DND-41 (cell line): ENCODE data around the gene C2orf15.
"Not testable (repeated sequence)": the region's sequence is repeated elsewhere in the genome, so short reads cannot be mapped to it uniquely, and the experiment has no call there.

ENCODE experiments used
- ATAC-seq: fragments of 200-7000 bp; cut with Tn5 transposase; 3 replicates; pipeline ENCODE4 v1.9.1; 2021; ENCODE audit warnings: low read depth; ENCODE audit not compliant: insufficient read depth
- DNase-seq: peaks from one replicate; pipeline ENCODE4 v3.0.0-alpha.2; 2020
- H2AFZ ChIP-seq: 2 replicates; pipeline ENCODE4 v1.6.0; 2012; ENCODE audit warnings: low read depth, low read length
- H3K27ac ChIP-seq: 2 replicates; pipeline ENCODE4 v1.5.1; 2012; ENCODE audit warnings: low read length, inconsistent platforms
- H3K27me3 ChIP-seq: fragments of 200-600 bp; sonication (generic); 2 replicates; pipeline ENCODE4 v1.6.0; 2012; ENCODE audit warnings: low read length, mild to moderate bottlenecking, inconsistent platforms; ENCODE audit not compliant: insufficient read depth, poor library complexity
- H3K36me3 ChIP-seq: 2 replicates; pipeline ENCODE4 v1.5.1; 2012; ENCODE audit warnings: low read length, inconsistent platforms; ENCODE audit not compliant: insufficient read depth
- H3K4me1 ChIP-seq: 2 replicates; pipeline ENCODE4 v1.5.1; 2012; ENCODE audit warnings: mild to moderate bottlenecking, low read length; ENCODE audit not compliant: insufficient read depth
- H3K4me2 ChIP-seq: 2 replicates; pipeline ENCODE4 v1.6.0; 2012; ENCODE audit warnings: mild to moderate bottlenecking, moderate library complexity, low read length, inconsistent platforms; ENCODE audit not compliant: insufficient read depth
- H3K4me3 ChIP-seq, 2 experiments: fragments of 200-600 bp in 1 of 2; shearing (Covaris generic) in 1 of 2; 2 replicates each; pipeline ENCODE4 v1.5.1; 2012 to 2016; ENCODE audit warnings: inconsistent platforms in 2 of 2, low read length in 2 of 2, mild to moderate bottlenecking in 2 of 2, low read depth in 1 of 2, moderate library complexity in 1 of 2
- H3K79me2 ChIP-seq: 2 replicates; pipeline ENCODE4 v1.6.0; 2012; ENCODE audit warnings: low read length, inconsistent platforms; ENCODE audit not compliant: insufficient read depth
- H3K9ac ChIP-seq: 2 replicates; pipeline ENCODE4 v1.6.0; 2012; ENCODE audit warnings: low read depth, mild to moderate bottlenecking, inconsistent platforms, low read length, moderate library complexity
- H3K9me3 ChIP-seq: 2 replicates; pipeline ENCODE4 v1.5.1; 2012; ENCODE audit warnings: low read length, moderate library complexity, mild to moderate bottlenecking, inconsistent platforms; ENCODE audit not compliant: insufficient read depth, severe bottlenecking
- H4K20me1 ChIP-seq: 2 replicates; pipeline ENCODE4 v1.6.0; 2012; ENCODE audit warnings: low read length; ENCODE audit not compliant: insufficient read depth
- EZH2 ChIP-seq: IDR thresholded peaks from 3 replicates; pipeline ENCODE4 v1.6.1; 2012; ENCODE audit warnings: borderline replicate concordance, low read depth, mild to moderate bottlenecking, moderate library complexity, low read length, inconsistent platforms; ENCODE audit not compliant: severe bottlenecking
- TF ChIP-seq, protein P1 (sequence below): IDR thresholded peaks from 2 replicates; pipeline ENCODE4 v1.5.1; 2012; ENCODE audit warnings: borderline replicate concordance, low read length, moderate library complexity, mild to moderate bottlenecking; ENCODE audit not compliant: poor library complexity, severe bottlenecking; ENCODE audit errors: extremely low read depth

Gene C2orf15

DNA sequence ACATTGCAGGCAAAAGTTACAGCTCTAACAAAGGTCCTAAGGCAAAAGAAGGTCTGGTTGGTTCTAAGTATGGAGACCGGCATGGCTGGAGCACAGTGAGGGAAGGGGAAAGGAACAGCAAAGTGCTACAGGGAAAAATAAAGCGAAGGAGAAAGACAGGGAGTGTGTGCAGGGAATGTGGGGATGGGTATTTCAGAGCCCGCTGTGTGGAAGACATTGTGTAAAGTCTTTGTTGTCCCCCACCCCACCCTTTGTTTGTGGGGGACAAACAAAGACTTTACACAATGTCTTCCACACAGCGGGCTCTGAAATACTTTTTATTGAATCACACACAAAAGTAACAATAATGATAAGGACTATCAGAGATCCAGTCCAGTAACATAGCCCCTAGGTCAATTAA, 28.9 kb upstream of the C2orf15 start:
- ATAC-seq, result no peak

DNA sequence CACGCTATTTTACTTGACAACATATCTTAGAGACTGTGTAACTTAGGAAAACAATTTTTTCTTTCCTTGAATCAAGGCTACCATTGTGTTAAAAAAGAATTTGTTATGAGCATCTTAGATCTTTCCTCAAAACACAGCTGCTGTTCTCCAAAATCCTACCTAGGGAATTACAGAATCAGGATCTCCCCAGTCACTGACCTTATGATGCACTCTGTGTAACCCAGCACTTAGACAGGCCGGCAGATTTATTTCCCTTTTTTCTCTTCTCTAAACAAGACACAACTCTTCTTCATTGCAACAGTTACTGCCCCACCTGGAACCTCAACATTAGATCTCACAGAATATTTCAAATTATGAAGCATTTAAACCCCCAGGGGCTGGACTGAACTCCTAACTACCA, 13.5 kb upstream of the C2orf15 start:
- Histone ChIP-seq H4K20me1 (no peaks in the 10 kb centered on the region), H3K4me2 (no peak overlapping the region), H3K4me3 (no peak overlapping the region), H2AFZ (no peak overlapping the region), H3K9me3 (no peaks in the 10 kb centered on the region), H3K9ac (no peak overlapping the region), H3K27ac (no peak overlapping the region), H3K27me3 (no peaks in the 10 kb centered on the region), H3K4me1 (no peaks in the 10 kb centered on the region), H3K79me2 (no peaks in the 10 kb centered on the region), H3K36me3 (no peaks in the 10 kb centered on the region)
- TF ChIP-seq, protein P1, sequence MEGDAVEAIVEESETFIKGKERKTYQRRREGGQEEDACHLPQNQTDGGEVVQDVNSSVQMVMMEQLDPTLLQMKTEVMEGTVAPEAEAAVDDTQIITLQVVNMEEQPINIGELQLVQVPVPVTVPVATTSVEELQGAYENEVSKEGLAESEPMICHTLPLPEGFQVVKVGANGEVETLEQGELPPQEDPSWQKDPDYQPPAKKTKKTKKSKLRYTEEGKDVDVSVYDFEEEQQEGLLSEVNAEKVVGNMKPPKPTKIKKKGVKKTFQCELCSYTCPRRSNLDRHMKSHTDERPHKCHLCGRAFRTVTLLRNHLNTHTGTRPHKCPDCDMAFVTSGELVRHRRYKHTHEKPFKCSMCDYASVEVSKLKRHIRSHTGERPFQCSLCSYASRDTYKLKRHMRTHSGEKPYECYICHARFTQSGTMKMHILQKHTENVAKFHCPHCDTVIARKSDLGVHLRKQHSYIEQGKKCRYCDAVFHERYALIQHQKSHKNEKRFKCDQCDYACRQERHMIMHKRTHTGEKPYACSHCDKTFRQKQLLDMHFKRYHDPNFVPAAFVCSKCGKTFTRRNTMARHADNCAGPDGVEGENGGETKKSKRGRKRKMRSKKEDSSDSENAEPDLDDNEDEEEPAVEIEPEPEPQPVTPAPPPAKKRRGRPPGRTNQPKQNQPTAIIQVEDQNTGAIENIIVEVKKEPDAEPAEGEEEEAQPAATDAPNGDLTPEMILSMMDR, result no peak
- no peak for TF ChIP-seq EZH2
- ATAC-seq (no peak), DNase-seq (no peak)

More for the DNA sequence above, 28.9 kb upstream of the C2orf15 start:
- Histone ChIP-seq H3K4me1 (no peaks in the 10 kb centered on the region), H3K9ac (no peak overlapping the region), H3K36me3 (no peaks in the 10 kb centered on the region), H3K4me3 (no peak overlapping the region), H3K79me2 (no peaks in the 10 kb centered on the region), H3K4me2 (no peak overlapping the region), H4K20me1 (no peaks in the 10 kb centered on the region), H3K9me3 (no peaks in the 10 kb centered on the region), H2AFZ (no peak overlapping the region), H3K27ac (no peak overlapping the region), H3K27me3 (no peaks in the 10 kb centered on the region)
- DNase-seq, result no peak
- TF ChIP-seq, protein P1, result no peak
- no peak for TF ChIP-seq EZH2

DNA sequence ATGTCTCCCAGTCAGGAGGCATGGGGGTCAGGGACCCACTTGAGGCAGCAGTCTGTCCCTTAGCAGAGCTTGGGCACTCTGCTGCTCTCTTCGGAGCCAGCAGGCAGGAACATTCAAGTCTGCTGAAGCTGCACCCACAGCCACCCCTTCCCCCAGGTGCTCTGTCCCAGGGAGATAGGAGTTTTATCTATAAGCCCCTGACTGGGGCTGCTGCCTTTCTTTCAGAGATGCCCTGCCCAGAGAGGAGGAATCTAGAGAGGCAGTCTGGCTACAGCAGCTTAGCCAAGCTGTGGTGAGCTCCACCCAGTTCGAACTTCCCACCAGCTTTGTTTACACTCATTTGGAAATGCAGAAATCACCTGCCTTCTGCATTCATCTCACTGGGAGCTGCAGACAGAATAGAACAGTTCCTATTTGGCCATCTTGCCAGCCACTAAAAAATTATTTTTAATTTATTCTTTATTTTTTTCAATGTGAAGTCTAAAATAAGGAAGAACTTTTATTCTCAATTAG, 6.4 kb upstream of the C2orf15 start:
- H3K27me3 ChIP-seq, result not testable (repeated sequence)

DNA sequence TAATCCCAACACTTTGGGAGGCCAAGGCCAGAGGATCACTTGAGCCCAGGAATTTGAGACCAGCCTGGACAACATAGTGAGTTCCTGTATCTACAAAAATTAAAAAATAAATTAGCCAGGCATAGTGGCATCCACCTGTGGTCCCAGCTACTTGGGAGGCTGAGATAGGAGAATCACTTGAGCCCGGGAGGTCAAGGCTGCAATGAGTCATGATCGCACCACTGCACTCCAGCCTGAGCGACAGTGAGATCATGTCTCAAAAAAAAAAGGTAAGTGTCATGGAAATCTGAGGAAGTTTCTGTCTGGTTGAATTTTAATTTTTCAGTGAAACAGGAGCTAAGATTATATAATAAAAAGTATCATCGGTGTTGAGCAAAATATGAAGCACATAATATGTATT, 2.5 kb upstream of the C2orf15 start:
- no peak for TF ChIP-seq EZH2
- TF ChIP-seq, protein P1, result no peak
- DNase-seq (no peak), ATAC-seq (no peak)
- no peaks in the 10 kb centered on the region for H4K20me1 ChIP-seq
- peaks cover 13% of the 10 kb centered on the region for H3K27me3 ChIP-seq
- H3K4me1 ChIP-seq, result peaks cover 25% of the 10 kb centered on the region
- H3K9me3 ChIP-seq, result no peaks in the 10 kb centered on the region
- no peak overlapping the region for H3K4me2 ChIP-seq
- H3K36me3 ChIP-seq, result no peaks in the 10 kb centered on the region
- no peak overlapping the region for H2AFZ ChIP-seq
- H3K79me2 ChIP-seq, result no peaks in the 10 kb centered on the region
- no peak overlapping the region for H3K27ac ChIP-seq
- H3K4me3 ChIP-seq, result no peak overlapping the region
- H3K9ac ChIP-seq, result no peak overlapping the region

More for the DNA sequence above, 6.4 kb upstream of the C2orf15 start:
- not testable (repeated sequence) for ATAC-seq, H3K9ac ChIP-seq, H3K27ac ChIP-seq, H4K20me1 ChIP-seq, H3K9me3 ChIP-seq, DNase-seq, H3K36me3 ChIP-seq, H3K4me3 ChIP-seq, H2AFZ ChIP-seq, H3K4me2 ChIP-seq, H3K79me2 ChIP-seq, H3K4me1 ChIP-seq
